HG03025 (cell line): ENCODE measurements around the gene NRXN2.
A peak's percentile ranks its signal among the peaks of the same experiment; 100 is the strongest.

Source experiments
- ATAC-seq: cut with Tn5 transposase; IDR thresholded peaks from one replicate; pipeline ENCODE4 v1.9.1; 2021; ENCODE audit warnings: mild to moderate bottlenecking, moderate library complexity; ENCODE audit not compliant: unreplicated experiment, low FRiP score

Gene NRXN2

DNA sequence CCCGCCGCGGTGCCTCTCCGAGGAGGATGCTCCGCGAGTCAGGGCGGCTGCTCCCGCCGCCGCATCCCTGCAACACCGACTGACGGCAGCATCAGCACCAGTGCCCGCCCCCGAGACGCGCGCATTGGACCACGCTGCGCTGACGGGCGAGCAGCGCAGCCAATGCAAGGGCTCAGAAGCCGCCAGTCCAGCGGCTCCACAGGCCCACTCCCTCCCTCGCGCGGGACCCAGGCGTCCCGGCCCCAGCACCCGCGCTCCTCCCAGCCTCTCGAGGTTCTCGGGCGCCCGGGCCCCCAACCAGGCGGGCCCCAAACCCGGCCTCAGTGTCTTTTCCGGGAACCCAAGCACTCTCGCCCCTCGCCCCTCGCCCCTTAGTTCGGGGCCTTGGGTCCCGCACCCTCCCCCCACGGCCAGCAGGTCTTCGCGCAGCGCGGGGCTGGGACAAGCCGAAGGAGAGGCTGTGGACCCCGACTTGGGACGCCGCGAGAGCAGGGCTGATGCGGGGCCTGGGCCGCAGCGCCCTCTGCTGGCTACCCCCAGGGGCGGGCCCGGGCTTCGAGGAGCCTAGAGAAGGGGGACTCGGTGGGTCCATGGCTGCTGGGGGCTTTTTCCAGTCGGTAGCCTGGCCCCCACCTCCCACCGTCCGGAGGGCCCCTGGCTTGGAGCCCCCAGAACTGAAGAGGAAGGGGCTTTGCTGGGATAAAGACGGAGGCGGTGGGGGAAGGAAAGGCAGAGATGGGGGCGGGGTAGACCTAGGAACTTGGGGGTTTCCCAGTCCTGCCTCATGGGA, at the start of gene NRXN2:
NRXN2 (minus strand) TSS at position 81 of the 790 bp plus-strand sequence. CDS start 9,498 bp downstream, outside the sequence.
- ATAC-seq: peak; percentile 57

DNA sequence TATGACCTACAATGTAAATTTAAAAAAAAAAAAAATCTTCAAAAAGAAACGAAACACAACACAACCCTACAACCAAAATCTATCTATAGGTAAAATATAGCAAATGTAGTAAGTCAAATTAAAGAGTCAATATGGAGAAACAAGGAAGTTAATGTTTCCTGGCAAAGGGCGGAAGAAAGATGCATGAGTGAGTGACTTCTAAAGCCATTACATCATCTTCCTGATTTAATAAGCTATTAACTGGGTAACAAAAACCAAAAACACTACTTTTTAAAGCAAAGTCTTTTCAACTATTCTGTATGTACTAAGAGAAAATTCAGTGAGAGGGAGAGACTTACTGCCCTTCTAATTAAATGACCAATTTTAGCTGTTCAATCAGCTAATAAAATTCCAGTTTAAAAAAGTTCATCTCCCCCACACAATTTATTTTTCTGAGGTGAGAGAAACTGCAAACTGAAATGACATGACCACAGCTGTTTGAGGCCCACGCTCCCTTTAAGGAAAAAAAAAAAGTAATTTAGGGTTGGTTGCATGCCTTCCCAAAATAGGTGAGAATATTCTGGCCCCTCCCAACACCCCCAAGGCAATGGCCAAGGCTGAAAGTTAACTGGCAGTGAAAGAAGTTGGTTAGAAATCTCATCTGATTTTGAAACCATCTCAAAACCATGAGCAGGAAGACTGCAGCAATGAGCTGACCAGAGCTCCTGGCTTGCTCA, 49.5 kb upstream of the NRXN2 start:
- ATAC-seq: no peak

DNA sequence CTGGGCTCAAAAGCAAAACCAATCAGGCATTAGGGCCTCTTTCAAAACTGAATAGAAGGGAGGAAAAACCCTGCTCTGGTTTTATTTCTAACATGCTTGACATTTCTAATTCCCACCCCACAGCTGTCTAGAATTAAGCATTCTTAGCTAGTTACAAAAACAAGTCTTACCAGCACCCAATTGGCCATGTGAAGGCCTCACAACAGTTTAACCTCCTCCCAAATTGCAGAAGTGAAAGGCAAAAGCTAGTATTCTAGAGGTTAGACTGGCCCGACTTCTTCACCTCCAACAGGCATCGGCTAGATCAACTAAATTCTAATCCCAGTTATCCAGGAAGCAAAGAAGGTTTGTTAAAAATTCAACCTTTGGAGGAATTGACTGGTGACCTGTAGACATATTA, 48.9 kb upstream of the NRXN2 start:
- no peak for ATAC-seq

DNA sequence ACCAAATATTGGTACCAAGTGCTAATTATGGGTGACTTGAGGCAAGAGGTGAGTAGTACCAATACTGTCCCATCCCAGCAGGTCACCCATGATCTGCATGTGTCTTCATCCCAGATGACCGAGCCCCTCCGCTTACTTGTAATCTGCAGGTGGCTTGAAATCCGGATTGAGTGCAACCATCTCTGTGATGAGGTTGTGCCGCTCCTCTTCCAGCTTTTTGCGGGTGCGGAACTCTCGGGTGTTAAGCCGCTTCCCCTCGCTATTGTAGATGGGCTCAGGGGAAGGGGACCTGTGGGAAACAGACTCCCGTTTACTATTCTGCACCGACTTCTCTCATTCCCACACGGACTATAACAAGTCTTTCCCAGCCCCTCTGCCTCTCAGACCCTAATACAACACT, 47.1 kb upstream of the NRXN2 start:
- no peak for ATAC-seq

DNA sequence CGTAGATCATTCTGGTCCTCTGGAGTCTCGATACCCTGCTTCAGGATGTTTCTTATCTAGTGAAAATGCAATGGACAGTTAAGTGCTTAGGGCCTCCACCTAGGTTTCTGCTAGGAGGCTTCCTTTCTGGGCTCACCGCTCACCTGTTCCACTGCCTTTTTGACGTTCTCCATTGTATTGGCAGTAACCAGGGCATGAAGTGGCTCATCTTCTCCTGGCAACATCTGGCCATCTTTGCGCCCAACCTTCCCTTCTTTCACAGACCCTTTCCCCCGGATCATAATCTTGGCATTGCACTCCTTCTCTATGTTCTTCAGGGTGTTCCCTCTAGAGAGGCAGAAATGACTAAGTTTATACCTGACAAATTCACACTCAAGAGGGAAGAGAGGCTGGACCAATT, 46.3 kb upstream of the NRXN2 start:
- ATAC-seq: no peak

DNA sequence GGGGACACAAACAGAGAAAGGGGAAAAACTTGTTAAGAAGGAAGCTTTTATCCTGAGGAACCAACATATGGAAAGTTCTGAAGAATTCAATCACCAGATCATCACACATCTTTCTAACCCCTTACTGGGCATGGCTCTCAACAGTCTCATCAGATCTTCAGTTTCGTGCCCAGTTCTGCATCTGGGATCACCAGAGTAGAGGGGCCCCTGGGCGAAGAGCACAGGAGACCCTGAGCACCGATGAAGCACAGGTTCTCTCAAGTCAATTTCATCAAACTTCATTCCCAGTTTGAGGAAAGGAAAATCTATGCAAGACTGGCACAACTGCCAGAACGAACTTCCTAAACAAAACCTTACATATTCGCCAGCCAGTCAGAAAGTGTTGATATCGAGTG, 45.3 kb upstream of the NRXN2 start:
- no peak for ATAC-seq

DNA sequence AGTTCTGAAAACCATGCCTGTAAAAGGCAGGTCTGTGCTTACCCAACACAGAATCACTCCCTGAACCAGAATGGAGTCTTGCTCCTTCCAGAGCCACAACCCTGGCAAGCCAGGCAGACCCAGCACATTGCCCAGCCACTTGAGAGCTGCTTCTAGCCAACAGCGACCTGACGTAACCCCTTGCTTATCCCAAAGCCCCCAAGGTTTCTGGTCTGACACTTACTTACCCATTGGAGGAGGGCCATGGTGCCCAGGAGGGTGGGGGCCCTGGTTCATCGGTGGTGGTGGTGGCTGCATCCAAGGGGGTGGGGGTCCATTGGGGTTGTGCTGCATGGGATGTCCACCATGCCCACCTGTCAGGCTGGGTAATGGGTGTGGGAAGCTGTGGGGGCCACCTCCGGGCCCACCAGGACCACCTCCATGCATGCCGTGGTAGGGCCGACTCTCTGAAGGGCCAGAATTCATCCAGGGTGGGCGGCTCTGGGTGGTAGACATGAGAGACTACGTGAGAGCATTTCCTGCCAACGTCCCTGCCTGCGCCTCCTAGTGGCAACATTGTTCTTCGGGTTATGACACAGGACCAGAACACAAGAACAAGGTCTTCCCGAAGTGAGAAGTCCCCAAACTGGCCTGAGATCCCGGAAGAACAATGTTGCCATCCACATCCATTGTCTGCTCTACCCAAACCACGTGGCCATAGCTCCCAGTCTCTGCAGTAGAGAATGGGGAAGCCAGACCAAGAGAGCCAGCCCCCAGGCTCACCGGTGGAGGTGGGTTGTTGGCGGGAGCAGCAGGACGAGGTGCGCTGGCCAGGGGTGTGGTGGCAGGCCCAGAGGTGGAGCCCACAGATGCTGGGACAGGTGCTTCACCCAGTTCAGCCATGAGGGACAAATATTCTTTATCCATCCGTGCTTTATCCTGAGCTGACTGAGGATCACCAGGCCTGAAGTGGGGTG, 44.6 kb upstream of the NRXN2 start:
- no peak for ATAC-seq

DNA sequence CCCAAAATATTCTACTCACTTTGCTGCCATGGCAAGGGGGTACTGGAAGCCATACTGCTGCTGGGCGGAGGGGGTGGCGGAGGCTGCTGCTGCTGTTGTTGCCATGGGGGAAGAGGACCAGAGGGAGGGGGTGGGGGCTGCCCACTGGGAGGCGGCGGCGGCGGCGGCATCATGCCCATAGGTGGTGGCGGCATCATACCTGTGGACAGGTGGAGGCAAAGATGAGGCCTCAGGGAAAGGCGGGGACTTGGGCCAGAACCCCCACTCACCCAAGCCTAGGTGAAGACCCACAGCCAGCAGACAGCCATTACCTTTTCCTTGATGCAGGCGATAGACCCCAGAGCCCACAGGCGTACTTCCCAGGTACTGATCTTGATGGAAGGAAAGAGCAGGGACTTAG, 43.9 kb upstream of the NRXN2 start:
- no peak for ATAC-seq

DNA sequence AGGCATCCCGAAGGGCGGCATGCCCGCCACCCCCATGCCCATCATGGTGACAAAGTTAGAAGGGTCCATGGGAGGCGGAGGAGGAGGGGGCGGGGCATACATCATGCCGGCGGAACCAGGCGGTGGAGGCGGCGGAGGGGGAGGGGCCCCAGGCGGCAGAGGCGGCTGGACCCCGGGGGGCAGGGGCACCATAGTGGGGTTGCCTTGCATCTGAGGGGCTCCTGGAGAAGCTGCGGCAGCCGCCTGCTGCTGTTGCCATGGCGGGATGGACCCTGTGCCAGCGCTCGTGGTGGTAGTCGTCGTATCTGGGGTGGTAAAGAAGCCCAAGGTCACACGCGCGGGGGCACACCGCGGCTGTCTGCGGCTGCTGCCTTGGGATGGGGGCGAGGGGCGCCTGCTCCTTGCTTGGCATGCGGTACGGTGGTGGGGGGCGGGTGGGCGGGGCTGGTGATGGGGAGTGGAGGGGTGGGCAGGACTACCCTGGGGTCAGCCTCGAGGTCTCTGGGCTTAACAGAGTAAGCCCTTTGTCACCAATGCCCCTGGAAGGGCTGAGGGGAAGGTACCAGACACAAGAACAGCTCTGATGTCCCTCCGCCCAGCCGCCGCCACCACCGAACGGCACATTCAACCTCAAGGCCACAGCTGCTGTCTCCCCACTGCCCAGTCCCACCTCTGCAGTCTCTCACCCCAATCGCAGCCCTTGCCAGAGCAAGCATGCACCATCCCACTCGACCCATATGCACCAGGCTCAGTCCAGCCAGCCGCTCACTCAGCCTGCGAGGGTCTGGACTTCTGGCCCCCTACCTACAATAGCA, 43.1 kb upstream of the NRXN2 start:
- ATAC-seq: no peak

DNA sequence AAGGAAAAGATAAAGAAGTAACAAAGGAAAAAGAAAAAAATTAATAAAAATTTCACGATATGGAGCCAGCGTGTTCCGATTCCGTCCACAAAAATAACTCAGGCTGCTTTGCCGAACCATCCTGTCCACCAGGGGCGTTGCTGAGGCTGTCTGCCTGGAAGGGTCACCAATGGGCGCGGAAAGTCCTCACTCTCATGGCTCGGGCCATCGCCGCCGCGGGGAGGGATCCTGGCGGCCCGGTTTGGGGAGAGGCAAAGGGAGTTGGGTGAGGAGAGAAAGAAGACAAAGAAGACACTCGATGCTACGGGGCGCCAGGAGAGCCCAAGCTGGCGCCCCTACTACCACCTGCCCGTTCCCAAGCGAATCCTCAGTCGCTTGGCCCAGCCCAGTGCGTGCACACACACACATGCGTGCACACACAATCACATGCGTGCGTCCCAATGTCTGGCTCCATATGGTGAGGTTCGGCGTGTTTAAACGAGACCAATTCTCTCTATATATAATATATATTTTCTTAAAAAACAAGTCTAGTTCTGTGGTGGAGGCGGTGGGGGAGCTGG, 42.4 kb upstream of the NRXN2 start:
- no peak for ATAC-seq

DNA sequence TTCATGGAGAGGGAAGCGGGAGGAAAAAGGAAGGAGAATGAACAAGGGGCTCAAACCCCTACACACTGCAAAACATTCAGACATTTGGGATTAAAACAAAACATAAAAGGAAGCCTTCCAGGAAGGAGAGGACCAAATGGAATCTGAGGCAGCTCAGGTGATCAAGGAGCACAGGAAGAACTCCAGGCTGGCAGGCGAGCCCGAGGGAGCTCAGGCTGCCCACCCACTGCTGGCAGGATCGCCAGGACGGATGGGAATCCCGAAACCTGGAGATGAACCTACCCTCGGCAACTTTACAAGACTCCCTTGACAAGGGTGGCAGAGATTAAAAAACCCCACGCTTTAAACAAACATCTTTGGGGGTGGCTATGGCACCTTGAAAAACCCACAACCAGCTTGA, 41.8 kb upstream of the NRXN2 start:
- ATAC-seq: no peak

DNA sequence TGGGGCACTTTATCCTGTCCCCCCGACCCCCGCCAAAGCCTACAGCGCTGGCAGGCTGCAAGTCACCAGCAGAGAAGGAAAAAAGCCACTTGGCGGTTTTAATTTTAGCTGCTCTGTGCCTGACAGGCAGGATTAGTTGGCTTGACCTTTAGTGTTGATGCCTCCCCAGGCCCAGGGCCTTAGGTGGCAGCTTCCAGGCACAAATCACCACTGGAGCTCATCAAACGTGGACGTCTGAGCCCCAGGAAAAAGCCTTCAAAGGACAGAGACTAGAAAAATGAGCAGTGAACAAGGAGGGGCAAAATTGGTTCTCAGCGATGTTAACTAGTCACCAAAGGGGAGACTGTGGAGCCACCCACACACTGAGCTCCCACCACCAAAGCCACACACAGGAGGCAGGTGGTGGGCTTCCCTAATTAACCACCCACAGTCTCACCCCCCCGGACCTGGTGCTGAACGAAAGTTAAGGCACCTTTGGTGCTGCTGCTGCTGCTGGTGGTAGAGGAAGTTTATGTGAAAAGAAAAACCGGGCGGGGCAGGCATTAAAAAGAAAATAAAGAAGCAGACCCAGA, 41.1 kb upstream of the NRXN2 start:
- ATAC-seq: no peak

DNA sequence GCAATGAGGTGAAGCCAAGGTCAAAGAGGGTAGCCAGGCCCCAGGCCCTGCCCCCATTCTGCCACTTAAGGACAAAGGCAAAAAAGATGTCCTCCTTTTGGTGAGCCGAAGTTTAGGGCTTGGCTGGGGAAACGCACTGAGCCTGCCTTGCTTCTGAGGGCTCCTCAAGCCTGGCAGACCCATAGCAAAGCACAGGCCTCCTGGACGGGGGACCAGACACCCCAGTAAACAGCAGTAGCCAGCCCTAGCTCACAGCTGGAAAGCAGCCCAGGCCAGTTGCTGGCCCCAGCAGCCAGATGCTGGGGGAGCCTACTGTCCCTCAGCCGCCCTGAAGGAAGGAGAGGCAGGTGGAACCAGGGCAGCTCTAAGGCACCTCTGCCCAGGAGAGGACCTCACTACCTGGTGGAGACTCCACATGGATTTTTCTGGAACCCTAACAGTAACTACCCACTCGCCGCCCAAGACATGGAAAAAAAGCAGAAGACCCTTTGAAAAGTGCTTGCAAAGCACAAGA, 40.6 kb upstream of the NRXN2 start:
- no peak for ATAC-seq

DNA sequence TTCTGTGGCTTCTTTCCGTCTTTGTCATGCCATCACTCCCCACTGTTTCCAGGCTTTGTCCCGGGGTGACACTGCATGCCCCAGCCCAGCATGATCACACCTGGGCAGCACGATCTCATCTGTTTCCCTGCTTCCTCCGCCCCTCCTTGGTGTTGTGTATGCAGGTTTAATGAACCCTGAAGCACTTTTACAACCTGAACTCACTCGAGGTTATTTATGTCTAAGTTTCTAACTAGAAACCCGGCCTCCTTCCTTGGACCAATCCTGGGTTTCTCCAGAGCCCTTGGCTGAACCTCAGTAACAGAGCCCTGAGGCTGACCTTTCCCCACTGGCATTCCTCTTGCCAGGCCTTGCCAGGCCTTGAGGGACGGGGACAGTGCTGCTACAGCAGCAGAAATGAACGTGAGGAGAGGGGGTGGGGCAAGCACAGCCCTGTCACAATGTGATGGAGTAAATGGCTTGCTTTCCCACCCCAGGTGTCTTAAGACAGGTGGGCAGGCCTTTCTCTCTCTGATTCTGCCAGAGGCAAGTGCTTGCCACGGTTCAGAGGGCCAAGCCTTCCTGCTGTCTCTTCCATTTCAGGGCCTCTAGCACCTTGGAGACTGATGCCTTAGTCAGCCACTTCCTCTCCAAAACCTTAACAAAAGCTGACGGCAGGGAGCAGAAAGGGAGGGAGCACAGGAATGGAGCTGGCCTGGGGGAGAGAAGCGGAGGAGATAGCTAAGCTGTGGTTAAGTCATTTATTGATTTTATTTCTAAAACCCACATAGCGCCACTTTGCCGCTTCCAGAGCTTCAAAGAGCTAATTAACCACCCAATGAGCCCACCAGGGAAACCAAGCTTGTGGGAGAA, 39.9 kb upstream of the NRXN2 start:
- ATAC-seq: no peak

DNA sequence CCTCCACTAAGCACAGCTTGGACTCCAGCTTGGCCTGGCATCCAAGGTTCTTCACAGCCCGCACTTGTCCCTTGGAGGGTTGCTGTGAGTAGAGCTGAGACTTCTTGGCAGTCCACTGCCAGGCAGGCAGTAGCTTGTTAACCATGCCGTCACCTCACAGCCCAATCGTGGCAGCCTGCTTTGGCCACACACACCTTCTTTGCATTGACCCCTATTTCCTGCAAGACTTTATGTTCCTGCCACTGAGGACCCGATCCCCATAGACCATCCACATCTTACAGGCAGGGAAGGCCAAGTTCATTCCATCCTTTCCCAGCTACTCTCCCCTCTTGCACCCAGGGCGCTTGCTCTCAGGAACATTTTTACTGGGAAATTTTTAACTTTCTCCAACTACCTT, 39.3 kb upstream of the NRXN2 start:
- ATAC-seq: no peak

DNA sequence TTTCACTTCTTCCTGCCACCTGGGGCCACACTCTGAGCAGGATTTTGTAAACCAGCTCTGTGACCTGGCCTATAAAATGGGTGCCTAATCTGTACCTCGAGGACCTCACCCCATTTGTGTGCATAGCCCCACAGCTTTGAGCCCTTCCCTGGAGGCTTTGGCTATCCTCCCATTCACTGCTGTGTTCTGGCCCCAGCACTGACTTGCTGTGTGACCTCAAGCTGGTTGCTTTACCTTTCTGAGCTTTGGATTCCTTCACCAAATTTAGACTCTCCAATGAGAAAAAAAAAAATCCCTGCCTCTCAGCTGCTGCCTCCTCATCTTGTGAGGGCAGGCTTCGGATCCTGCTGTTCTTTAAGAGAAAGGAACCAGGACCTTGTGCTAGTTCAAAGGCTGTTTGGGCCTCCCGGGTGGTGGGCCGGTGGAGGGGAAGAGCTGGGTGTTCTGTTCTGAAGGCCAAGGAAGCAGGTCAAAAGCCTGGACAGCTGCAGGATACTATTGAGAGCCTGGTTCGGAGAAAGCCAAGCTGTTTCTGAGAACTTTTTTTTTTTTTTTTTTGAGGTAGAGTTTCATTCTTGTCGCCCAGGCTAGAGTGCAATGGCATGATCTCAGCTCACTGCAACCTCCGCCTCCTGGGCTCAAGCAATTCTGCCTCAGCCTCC, 37.9 kb upstream of the NRXN2 start:
- ATAC-seq: no peak

DNA sequence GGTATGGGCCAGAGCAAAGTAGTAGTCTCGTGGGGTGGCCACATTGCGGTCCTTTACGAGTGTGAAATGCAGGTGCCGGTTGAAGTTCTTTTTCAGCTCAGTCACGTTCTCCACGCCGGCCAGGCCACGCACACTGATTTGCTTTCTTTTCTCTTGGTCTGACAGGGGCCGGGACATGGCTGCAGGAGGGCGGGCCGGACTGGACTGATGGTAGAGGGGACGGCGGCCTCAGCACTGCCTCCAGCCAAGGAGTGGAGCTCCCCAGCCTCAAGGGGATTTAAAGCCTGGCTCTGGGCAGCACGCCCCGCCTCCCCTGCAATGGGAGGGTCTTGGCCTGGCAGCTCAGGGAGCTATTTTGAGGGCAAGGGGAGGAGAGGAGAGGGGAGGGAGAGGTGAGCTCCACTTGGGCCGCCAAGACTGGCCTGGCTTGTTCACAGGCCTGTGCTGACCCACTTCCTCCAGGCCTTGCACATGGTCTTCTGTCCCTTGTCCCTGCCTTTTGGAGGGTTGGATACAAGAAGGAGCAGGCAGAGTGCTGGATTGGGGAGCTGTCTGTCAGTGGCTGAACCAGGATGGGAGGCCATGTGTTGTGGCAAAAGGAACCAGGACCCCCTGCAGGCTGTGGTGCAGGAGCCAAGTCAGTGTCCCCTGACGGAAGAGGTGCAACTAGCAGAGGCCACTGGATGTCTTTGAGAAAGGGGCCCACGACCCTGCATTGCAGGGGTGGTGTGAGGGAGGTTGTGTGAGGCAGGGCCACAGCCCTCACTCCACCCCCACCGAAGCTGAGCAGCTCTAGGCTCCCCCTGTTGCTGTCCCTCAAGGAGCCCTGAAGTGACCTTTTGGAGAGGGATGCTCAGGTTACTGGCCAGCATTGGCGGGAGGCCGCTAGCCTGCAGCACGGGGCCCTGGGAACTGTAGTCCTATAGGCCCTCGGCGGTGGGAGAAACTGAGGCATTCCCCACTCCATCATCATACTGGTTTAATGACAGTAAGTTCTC, 37.0 kb upstream of the NRXN2 start, which contains the start of gene PYGM:
PYGM (minus strand) TSS at position 253 of the 998 bp plus-strand sequence; CDS start at position 177, 76 bp downstream.
- ATAC-seq: no peak
